Erythroblast (primary cell): ENCODE data around the gene POLH.
A peak's percentile ranks its signal among the peaks of the same experiment; 100 is the strongest.
"Not testable (repeated sequence)": the region's sequence is repeated elsewhere in the genome, so short reads cannot be mapped to it uniquely, and the experiment has no call there.

Experiments used
- DNase-seq, 2 experiments: peaks; one replicate each; lab custom pipeline; 2025; lab: John Stamatoyannopoulos, UW
- GATA1 ChIP-seq: IDR thresholded peaks from 2 replicates; pipeline ENCODE4 v1.6.1; 2011; ENCODE audit warnings: low read depth, mild to moderate bottlenecking, control low read depth, low read length, moderate library complexity
- POLR2A ChIP-seq: IDR thresholded peaks from 2 replicates; pipeline ENCODE4 v1.6.1; 2011; ENCODE audit warnings: mild to moderate bottlenecking, low read length

The POLH gene

GRCh38 chr6:43575772-43576551, at the start of gene POLH, which contains the start of gene XPO5:
POLH (plus strand) TSS chr6:43576185; CDS start chr6:43582320, 6,135 bp downstream.
XPO5 (minus strand) TSS chr6:43576038; CDS start chr6:43575864, 174 bp downstream.
- peak; percentile 94 to 97 for DNase-seq
- TF ChIP-seq GATA1: no peak
- TF ChIP-seq POLR2A: peak; percentile 97

GRCh38 chr6:43532201-43532600, 43.8 kb upstream of the POLH start:
- no peak for TF ChIP-seq GATA1
- TF ChIP-seq POLR2A: no peak
- no peak for DNase-seq

GRCh38 chr6:43538986-43539385, 37.0 kb upstream of the POLH start:
- DNase-seq: not testable (repeated sequence)

GRCh38 chr6:43539409-43539808, 36.6 kb upstream of the POLH start:
- DNase-seq: not testable (repeated sequence)

- no peak for DNase-seq
- TF ChIP-seq GATA1 (no peak), POLR2A (no peak)
Observed at GRCh38 chr6:43540507-43540906, 35.5 kb upstream of the POLH start.

GRCh38 chr6:43541774-43542471, 34.1 kb upstream of the POLH start:
- no peak for TF ChIP-seq GATA1
- no peak for TF ChIP-seq POLR2A
- no peak for DNase-seq

GRCh38 chr6:43544461-43544860, 31.5 kb upstream of the POLH start:
- DNase-seq: no peak
- no peak for TF ChIP-seq POLR2A
- TF ChIP-seq GATA1: no peak

GRCh38 chr6:43547222-43547621, 28.8 kb upstream of the POLH start:
- TF ChIP-seq POLR2A (no peak), GATA1 (no peak)
- no peak for DNase-seq

GRCh38 chr6:43557620-43558019, 18.4 kb upstream of the POLH start:
- not testable (repeated sequence) for DNase-seq

GRCh38 chr6:43559328-43559727, 16.7 kb upstream of the POLH start:
- no peak for TF ChIP-seq GATA1
- TF ChIP-seq POLR2A: no peak
- DNase-seq: no peak

- TF ChIP-seq POLR2A: no peak
- no peak for TF ChIP-seq GATA1
- peak; percentile 24 to 73 for DNase-seq
Observed at GRCh38 chr6:43570876-43571441, 5.0 kb upstream of the POLH start.

- TF ChIP-seq GATA1: no peak
- TF ChIP-seq POLR2A: no peak
- DNase-seq: no peak
Observed at GRCh38 chr6:43572015-43572414, 4.0 kb upstream of the POLH start.

- no peak for DNase-seq
- TF ChIP-seq GATA1 (no peak), POLR2A (no peak)
Observed at GRCh38 chr6:43575105-43575771, 747 bp upstream of the POLH start.

GRCh38 chr6:43578748-43579147, 2.8 kb downstream of the POLH start:
- no peak for DNase-seq
- TF ChIP-seq POLR2A: no peak
- no peak for TF ChIP-seq GATA1
